CD4-positive, alpha-beta T cell (primary cell): ENCODE data around the gene HIBADH. TPM values are rescaled to one million over a fixed set of nuclear protein-coding genes. Genes with fewer than 3 reads are reported as not detected.
"Not testable (repeated sequence)": the region's sequence is repeated elsewhere in the genome, so short reads cannot be mapped to it uniquely, and the experiment has no call there.

Source experiments
- ATAC-seq: fragments of 200-7000 bp; cut with Tn5 transposase; one replicate; pipeline ENCODE4 v1.10.0; 2022; ENCODE audit warnings: mild to moderate bottlenecking; ENCODE audit not compliant: poor library complexity
- CTCF ChIA-PET: fragments of 350-600 bp; sonication (Branson Sonifier 250); formaldehyde crosslinking; loops from one replicate; lab custom pipeline; 2021; ENCODE audit warnings: antibody characterized with exemption, inconsistent platforms; lab: Charles Lee
- POLR2A ChIA-PET: fragments of 350-600 bp; sonication (Branson Sonifier 250); formaldehyde crosslinking; loops from one replicate; lab custom pipeline; 2021; ENCODE audit warnings: antibody characterized with exemption, inconsistent platforms; lab: Charles Lee
- DNase-seq, 14 experiments: peaks; one replicate each; pipeline ENCODE4 v3.0.0-alpha.2; 2013 to 2020; ENCODE audit warnings: mixed read lengths in 2 of 14
- H3K27ac ChIP-seq, 2 donors: one replicate each; pipeline versions ENCODE4 v1.5.1 to v1.7.0; 2013; ENCODE audit warnings: low read length in 2 of 2, low read depth in 1 of 2, mild to moderate bottlenecking in 1 of 2
- H3K27me3 ChIP-seq, 2 experiments: 1 replicate in 1 of 2; 2 replicates in 1 of 2; pipeline versions ENCODE4 v1.6.1 to v1.7.0; 2013; ENCODE audit warnings: low read length in 2 of 2, control low read depth in 1 of 2, mild to moderate bottlenecking in 1 of 2, moderate library complexity in 1 of 2; ENCODE audit not compliant: insufficient read depth in 2 of 2, control insufficient read depth in 1 of 2
- H3K36me3 ChIP-seq: one replicate; pipeline ENCODE4 v1.6.1; 2013; ENCODE audit warnings: low read length, control low read depth; ENCODE audit not compliant: insufficient read depth
- H3K4me1 ChIP-seq: one replicate; pipeline ENCODE4 v1.6.1; 2013; ENCODE audit warnings: low read length, control low read depth; ENCODE audit not compliant: insufficient read depth
- H3K4me3 ChIP-seq: one replicate; pipeline ENCODE4 v1.5.1; 2013; ENCODE audit warnings: mild to moderate bottlenecking, low read length, moderate library complexity
- H3K9me3 ChIP-seq, 2 experiments: 1 replicate in 1 of 2; 2 replicates in 1 of 2; pipeline versions ENCODE4 v1.6.1 to v1.7.0; 2013; ENCODE audit warnings: low read length in 2 of 2, mild to moderate bottlenecking in 2 of 2, control low read depth in 1 of 2, moderate library complexity in 1 of 2; ENCODE audit not compliant: control insufficient read depth in 1 of 2, insufficient read depth in 1 of 2
- H3K27ac Mint-ChIP-seq: one replicate; pipeline ENCODE4 v1.8.0; 2020; ENCODE audit warnings: mixed read lengths
- H3K27me3 Mint-ChIP-seq: one replicate; pipeline ENCODE4 v1.8.0; 2021; ENCODE audit warnings: mixed read lengths
- H3K36me3 Mint-ChIP-seq: one replicate; pipeline ENCODE4 v1.8.0; 2021; ENCODE audit warnings: low read depth, mixed read lengths
- H3K4me1 Mint-ChIP-seq: one replicate; pipeline ENCODE4 v1.8.0; 2021; ENCODE audit warnings: low read depth, mixed read lengths
- H3K4me3 Mint-ChIP-seq: one replicate; pipeline ENCODE4 v1.8.0; 2020; ENCODE audit warnings: mild to moderate bottlenecking, mixed read lengths
- H3K9me3 Mint-ChIP-seq: one replicate; pipeline ENCODE4 v1.8.0; 2020; ENCODE audit warnings: mixed read lengths
- CTCF ChIP-seq: fragments of 200-600 bp; IDR thresholded peaks from one replicate; pipeline ENCODE4 v1.8.0; 2022; ENCODE audit warnings: antibody characterized with exemption, mild to moderate bottlenecking
- intact Hi-C, 2 experiments: fragments of 100-400 bp; cut with DNase I in 1 of 2; cut with micrococcal nuclease in 1 of 2; formaldehyde crosslinking; loops; one replicate each; pipeline versions ENCODE4 v1.15.1 to v1.9.0; 2023 to 2025; cut with DNase I, micrococcal nuclease
- total RNA-seq, 174 experiments: library from RNA in 2 of 174; stranded (reverse) in 2 of 174; gene quantifications; one replicate each; pipeline ENCODE4 v1.2.3 and lab custom pipeline; 2021 to 2026

Gene HIBADH
- total RNA-seq, 2 experiments from 2014 or later = 6.3 to 8.4 TPM

GRCh38 chr7:27510541-27510940 lies 152.1 kb downstream of the HIBADH start:
- Histone ChIP-seq H3K27me3 (no peaks in the 10 kb centered on the region), H3K36me3 (no peaks in the 10 kb centered on the region), H3K9me3 (peaks cover 0 to 13% of the 10 kb centered on the region in 2 experiments), H3K4me3 (no peak overlapping the region), H3K4me1 (no peaks in the 10 kb centered on the region), H3K27ac (no peak overlapping the region)
- H3K9me3 Mint-ChIP-seq = peaks cover 3% of the 10 kb centered on the region
- peaks cover 4% of the 10 kb centered on the region for H3K36me3 Mint-ChIP-seq
- no peak for DNase-seq
- no peaks in the 10 kb centered on the region for H3K4me1 Mint-ChIP-seq
- H3K4me3 Mint-ChIP-seq = no peak overlapping the region
- no peak for ATAC-seq
- ChIA-PET CTCF (no interaction called here), POLR2A (interaction anchor here (0.7 kb wide), 1 partner anchor 172 kb away, joined by 4 read pairs; no protein-coding TSS in a partner anchor)
- intact Hi-C loops = no loop called here
- no peaks in the 10 kb centered on the region for H3K27me3 Mint-ChIP-seq
- no peak overlapping the region for H3K27ac Mint-ChIP-seq
- TF ChIP-seq CTCF = no peak

GRCh38 chr7:27501879-27502278 lies 160.8 kb downstream of the HIBADH start:
- H3K27ac Mint-ChIP-seq, POLR2A ChIA-PET, H3K36me3 ChIP-seq, intact Hi-C loops, H3K36me3 Mint-ChIP-seq, H3K4me1 ChIP-seq, H3K9me3 ChIP-seq, H3K4me3 ChIP-seq, H3K4me3 Mint-ChIP-seq, H3K27me3 ChIP-seq, ATAC-seq, H3K4me1 Mint-ChIP-seq, H3K27ac ChIP-seq, DNase-seq, H3K27me3 Mint-ChIP-seq, CTCF ChIA-PET, H3K9me3 Mint-ChIP-seq: not testable (repeated sequence)

GRCh38 chr7:27501001-27501400 lies 161.7 kb downstream of the HIBADH start:
- DNase-seq (no peak), ATAC-seq (no peak)
- H3K27ac Mint-ChIP-seq = no peak overlapping the region
- intact Hi-C loops = no loop called here
- peaks cover 6% of the 10 kb centered on the region for H3K9me3 Mint-ChIP-seq
- H3K9me3 ChIP-seq = peaks cover 0 to 7% of the 10 kb centered on the region in 2 experiments
- no peaks in the 10 kb centered on the region for H3K27me3 ChIP-seq
- H3K36me3 Mint-ChIP-seq = no peaks in the 10 kb centered on the region
- no peak overlapping the region for H3K4me3 ChIP-seq
- H3K27me3 Mint-ChIP-seq = no peaks in the 10 kb centered on the region
- POLR2A ChIA-PET = no interaction called here
- no peak for TF ChIP-seq CTCF
- no peak overlapping the region for H3K27ac ChIP-seq
- H3K4me1 ChIP-seq = no peaks in the 10 kb centered on the region
- H3K4me3 Mint-ChIP-seq = no peak overlapping the region
- H3K4me1 Mint-ChIP-seq = no peaks in the 10 kb centered on the region
- CTCF ChIA-PET = no interaction called here
- no peaks in the 10 kb centered on the region for H3K36me3 ChIP-seq

- Mint-ChIP-seq H3K4me3 (no peak overlapping the region), H3K27ac (no peak overlapping the region), H3K27me3 (no peaks in the 10 kb centered on the region), H3K9me3 (peaks cover 2% of the 10 kb centered on the region), H3K4me1 (peaks cover 7% of the 10 kb centered on the region), H3K36me3 (no peaks in the 10 kb centered on the region)
- ATAC-seq (no peak), DNase-seq (no peak)
- ChIA-PET POLR2A (no interaction called here), CTCF (interaction anchor here (0.6 kb wide), 1 partner anchor 508 kb away, joined by 3 read pairs; no protein-coding TSS in a partner anchor)
- Histone ChIP-seq H3K4me3 (no peak overlapping the region), H3K9me3 (peaks cover 7 to 19% of the 10 kb centered on the region in 2 experiments), H3K36me3 (no peaks in the 10 kb centered on the region), H3K4me1 (no peaks in the 10 kb centered on the region), H3K27ac (no peak overlapping the region), H3K27me3 (peaks cover 4 to 5% of the 10 kb centered on the region in 2 experiments)
- intact Hi-C loops = no loop called here
- TF ChIP-seq CTCF = no peak
Observed at GRCh38 chr7:27492224-27492623, 170.5 kb downstream of the HIBADH start.
